Naive B cell (primary cell): ENCODE measurements around the gene ACTR1A. TPM values are rescaled to one million over a fixed set of nuclear protein-coding genes. Genes with fewer than 3 reads are reported as not detected.
A peak's percentile ranks its signal among the peaks of the same experiment; 100 is the strongest.

Experiments used
- ATAC-seq, 2 donors: fragments of 150-1000 bp; cut with Tn5 transposase; 2 replicates each; pipeline ENCODE4 v1.10.0; 2021; ENCODE audit warnings: low read depth in 2 of 2, mild to moderate bottlenecking in 2 of 2, moderate library complexity in 2 of 2
- DNase-seq: peaks from one replicate; pipeline ENCODE4 v3.0.0; 2022
- H3K27ac Mint-ChIP-seq, 6 donors: one replicate each; pipeline ENCODE4 v1.8.0; 2020 to 2022; ENCODE audit warnings: mild to moderate bottlenecking in 6 of 6, mixed read lengths in 6 of 6, moderate library complexity in 5 of 6, inconsistent platforms in 2 of 6
- H3K27me3 Mint-ChIP-seq, 3 donors: one replicate each; pipeline ENCODE4 v1.8.0; 2021 to 2022; ENCODE audit warnings: mixed read lengths in 3 of 3, mild to moderate bottlenecking in 1 of 3
- H3K36me3 Mint-ChIP-seq, 2 donors: one replicate each; pipeline ENCODE4 v1.8.0; 2020 to 2022; ENCODE audit warnings: mixed read lengths in 2 of 2, inconsistent platforms in 1 of 2, mild to moderate bottlenecking in 1 of 2
- H3K4me1 Mint-ChIP-seq, 3 donors: one replicate each; pipeline ENCODE4 v1.8.0; 2020 to 2022; ENCODE audit warnings: mixed read lengths in 3 of 3, inconsistent platforms in 1 of 3, mild to moderate bottlenecking in 1 of 3, moderate library complexity in 1 of 3
- H3K4me3 Mint-ChIP-seq, 8 donors: one replicate each; pipeline ENCODE4 v1.8.0; 2020 to 2022; ENCODE audit warnings: mild to moderate bottlenecking in 8 of 8, mixed read lengths in 8 of 8, moderate library complexity in 8 of 8, inconsistent platforms in 2 of 8
- H3K9me3 Mint-ChIP-seq, 7 donors: one replicate each; pipeline ENCODE4 v1.8.0; 2020 to 2022; ENCODE audit warnings: mixed read lengths in 7 of 7, mild to moderate bottlenecking in 5 of 7, inconsistent platforms in 2 of 7, moderate library complexity in 1 of 7
- polyA plus RNA-seq, 6 donors: library from polyadenylated mRNA; unstranded; fragments of 300-500 nt; fragmentation: Illumina TruSeq; gene quantifications; one replicate each; pipeline ENCODE4 v1.2.3, GENCODE V29; 2021; ENCODE audit warnings: low read depth in 6 of 6

The ACTR1A gene
- polyA plus RNA-seq, 6 donors from 2014 or later = 41.8 to 66.6 (median 45.1) TPM

- DNase-seq = peak; percentile 89
- peak within 1 kb of the TSS; percentile 89 to 99 (median 96) for H3K4me3 Mint-ChIP-seq
- H3K36me3 Mint-ChIP-seq = no peaks in the 10 kb centered on the region
- H3K27ac Mint-ChIP-seq = peak within 1 kb of the TSS; percentile 89 to 96 (median 92)
- H3K4me1 Mint-ChIP-seq = peaks cover 31 to 48% (median 48%) of the 10 kb centered on the region in 3 donors
- peaks cover 0 to 1% (median 0%) of the 10 kb centered on the region in 7 donors for H3K9me3 Mint-ChIP-seq
- no peaks in the 10 kb centered on the region for H3K27me3 Mint-ChIP-seq
- ATAC-seq = peak; percentile 95 to 96
These were observed 70.2 kb downstream of the ACTR1A start, which contains the start of gene CUEDC2 for GRCh38 chr10:102432162-102432950. Gene CUEDC2 (minus strand): TSS chr10:102432574. CDS start chr10:102425188, 7,386 bp downstream.

GRCh38 chr10:102431452-102432124, 70.9 kb downstream of the ACTR1A start:
- Mint-ChIP-seq H3K4me1 (peaks cover 33 to 52% (median 47%) of the 10 kb centered on the region in 3 donors), H3K4me3 (peak overlapping the region; percentile 89 to 99 (median 96)), H3K36me3 (no peaks in the 10 kb centered on the region), H3K9me3 (peaks cover 0 to 1% (median 0%) of the 10 kb centered on the region in 7 donors), H3K27me3 (no peaks in the 10 kb centered on the region), H3K27ac (peak overlapping the region; percentile 58 to 96 (median 74))
- DNase-seq (no peak), ATAC-seq (no peak)

- Mint-ChIP-seq H3K27me3 (no peaks in the 10 kb centered on the region), H3K4me1 (peaks cover 30 to 46% (median 37%) of the 10 kb centered on the region in 3 donors), H3K36me3 (no peaks in the 10 kb centered on the region), H3K4me3 (peak overlapping the region in 2 of 8 donors; percentile 19 to 64), H3K27ac (no peak overlapping the region), H3K9me3 (peaks cover 0 to 1% (median 0%) of the 10 kb centered on the region in 7 donors)
- ATAC-seq = no peak
- no peak for DNase-seq
These were observed 73.0 kb downstream of the ACTR1A start for GRCh38 chr10:102429468-102429867.

Other genes starting within 250 kb of the ACTR1A start
- 10 to 100 TPM; 24.2 to 49.4 (median 34.7) TPM for gene NFKB2, start 107.0 kb downstream of the ACTR1A start, polyA plus RNA-seq
- 1 to 10 TPM in 4 of 6 donors, under 1 TPM in 2; 0.66 to 2.3 (median 1.5) TPM for gene PSD, start 83.9 kb downstream of the ACTR1A start, polyA plus RNA-seq
- 10 to 100 TPM; 15.9 to 24.9 (median 20.9) TPM for gene FBXL15, start 81.9 kb downstream of the ACTR1A start, polyA plus RNA-seq
- gene CUEDC2, start 70.1 kb downstream of the ACTR1A start, polyA plus RNA-seq = 10 to 100 TPM; 50.3 to 82.3 (median 59.4) TPM
- 1 to 10 TPM in 3 of 6 donors, under 1 TPM in 3; 0.29 to 1.9 (median 0.99) TPM for gene C10orf95, start 51.2 kb downstream of the ACTR1A start, polyA plus RNA-seq
- 1 to 10 TPM in 5 of 6 donors, under 1 TPM in 1; 0.84 to 7.8 (median 4.0) TPM for gene SUFU, start 1.3 kb upstream of the ACTR1A start, polyA plus RNA-seq
- 10 to 100 TPM; 27.1 to 45.8 (median 30.2) TPM for gene TRIM8, start 141.8 kb upstream of the ACTR1A start, polyA plus RNA-seq
- 1 to 10 TPM in 5 of 6 donors, under 1 TPM in 1; 0.52 to 1.9 (median 1.6) TPM for gene ARL3, start 211.7 kb upstream of the ACTR1A start, polyA plus RNA-seq
- 10 to 100 TPM in 2 of 6 donors, 1 to 10 TPM in 4; 2.6 to 14.1 (median 8.3) TPM for gene SFXN2, start 211.9 kb upstream of the ACTR1A start, polyA plus RNA-seq
- gene WBP1L, start 241.2 kb upstream of the ACTR1A start, polyA plus RNA-seq = 10 to 100 TPM; 26.0 to 34.2 (median 29.7) TPM